ENCODE measurements around the gene KRTAP4-5. TPM values are rescaled to one million over a fixed set of nuclear protein-coding genes. Genes with fewer than 3 reads are reported as not detected.
"Not testable (repeated sequence)": the region's sequence is repeated elsewhere in the genome, so short reads cannot be mapped to it uniquely, and the experiment has no call there.

KRTAP4-5 gene
- total RNA-seq, 1 experiment from 2014 or later, result not detected

GRCh38 chr17:41121742-41122141 is 27.9 kb downstream of the KRTAP4-5 start:
- H3K4me3 ChIP-seq, result no peak overlapping the region
- intact Hi-C loops (cut with micrococcal nuclease; ENCODE audit: unreplicated experiment), result no loop called here
- no peak overlapping the region for H2AFZ ChIP-seq
- TF ChIP-seq EZH2 (IDR thresholded peaks at IDR 0.05; ENCODE audit: low read depth) (no peak), CTCF (conservative IDR thresholded peaks at IDR 0.05) (no peak)
- H3K27me3 ChIP-seq (ENCODE audit: insufficient read depth, low read depth), result no peaks in the 10 kb centered on the region
- CTCF ChIA-PET, result no interaction called here
- no peaks in the 10 kb centered on the region; the same call in 1 of the 2 replicates for H3K4me1 ChIP-seq (replicated peaks; ENCODE audit: insufficient read depth)
- H3K79me2 ChIP-seq (ENCODE audit: low read depth), result no peaks in the 10 kb centered on the region
- no TSS peak for BruUV-seq (replicated peaks)
- no peaks in the 10 kb centered on the region for H3K9me2 ChIP-seq (ENCODE audit: insufficient read depth)
- POLR2A ChIA-PET (ENCODE audit: unreplicated experiment), result no interaction called here
- no peak overlapping the region for H3K4me2 ChIP-seq
- no peaks in the 10 kb centered on the region for H3K36me3 ChIP-seq (ENCODE audit: low read depth)
- no peak overlapping the region for H3K27ac ChIP-seq
- 0 out of 2 replicates have a peak, but pooled peaks cover 3% of the 10 kb centered on the region for H3K9me3 ChIP-seq (ENCODE audit: insufficient read depth, low read depth)
- no peaks in the 10 kb centered on the region for H4K20me1 ChIP-seq (ENCODE audit: insufficient read depth)
- no peaks in the 10 kb centered on the region for H3F3A ChIP-seq (ENCODE audit: insufficient read depth, low read depth)
- no peak for DNase-seq

- POLR2A ChIA-PET (ENCODE audit: unreplicated experiment); intact Hi-C loops (cut with micrococcal nuclease; ENCODE audit: unreplicated experiment); H3K9me3 ChIP-seq (ENCODE audit: insufficient read depth, low read depth); H3K79me2 ChIP-seq (ENCODE audit: low read depth); DNase-seq; H3K27me3 ChIP-seq (ENCODE audit: insufficient read depth, low read depth); H3K4me1 ChIP-seq (replicated peaks; ENCODE audit: insufficient read depth); H3F3A ChIP-seq (ENCODE audit: insufficient read depth, low read depth); H3K4me3 ChIP-seq; H2AFZ ChIP-seq; H4K20me1 ChIP-seq (ENCODE audit: insufficient read depth); BruUV-seq (replicated peaks); CTCF ChIA-PET; H3K9me2 ChIP-seq (ENCODE audit: insufficient read depth); H3K36me3 ChIP-seq (ENCODE audit: low read depth); H3K4me2 ChIP-seq; H3K27ac ChIP-seq: not testable (repeated sequence)
These were observed 29.6 kb downstream of the KRTAP4-5 start for GRCh38 chr17:41119696-41120690.

- no peak overlapping the region for H2AFZ ChIP-seq
These were observed 30.9 kb downstream of the KRTAP4-5 start for GRCh38 chr17:41118721-41119120.

GRCh38 chr17:41117846-41118386 is 31.7 kb downstream of the KRTAP4-5 start, which contains the start of gene KRTAP4-11:
KRTAP4-11 (minus strand) TSS chr17:41118373; CDS start chr17:41118315, 58 bp downstream.
- POLR2A ChIA-PET (ENCODE audit: unreplicated experiment); H3K79me2 ChIP-seq (ENCODE audit: low read depth); DNase-seq; CTCF ChIA-PET; H3K4me3 ChIP-seq; H3K4me1 ChIP-seq (replicated peaks; ENCODE audit: insufficient read depth); H3K27ac ChIP-seq; H3K9me2 ChIP-seq (ENCODE audit: insufficient read depth); H3F3A ChIP-seq (ENCODE audit: insufficient read depth, low read depth); BruUV-seq (replicated peaks); intact Hi-C loops (cut with micrococcal nuclease; ENCODE audit: unreplicated experiment); H3K9me3 ChIP-seq (ENCODE audit: insufficient read depth, low read depth); H3K36me3 ChIP-seq (ENCODE audit: low read depth); H3K4me2 ChIP-seq; H2AFZ ChIP-seq; H4K20me1 ChIP-seq (ENCODE audit: insufficient read depth); H3K27me3 ChIP-seq (ENCODE audit: insufficient read depth, low read depth): not testable (repeated sequence)

More at GRCh38 chr17:41118721-41119120, 30.9 kb downstream of the KRTAP4-5 start:
- Histone ChIP-seq H3K4me2 (no peak overlapping the region), H3K79me2 (ENCODE audit: low read depth) (no peaks in the 10 kb centered on the region), H3F3A (ENCODE audit: insufficient read depth, low read depth) (no peaks in the 10 kb centered on the region), H3K27me3 (ENCODE audit: insufficient read depth, low read depth) (no peaks in the 10 kb centered on the region), H3K36me3 (ENCODE audit: low read depth) (no peaks in the 10 kb centered on the region), H3K4me3 (no peak overlapping the region), H3K9me3 (ENCODE audit: insufficient read depth, low read depth) (0 out of 2 replicates have a peak, but pooled peaks cover 3% of the 10 kb centered on the region), H3K27ac (no peak overlapping the region), H4K20me1 (ENCODE audit: insufficient read depth) (no peaks in the 10 kb centered on the region), H3K4me1 (replicated peaks; ENCODE audit: insufficient read depth) (no peaks in the 10 kb centered on the region; the same call in 1 of the 2 replicates), H3K9me2 (ENCODE audit: insufficient read depth) (no peaks in the 10 kb centered on the region)
- intact Hi-C loops (cut with micrococcal nuclease; ENCODE audit: unreplicated experiment), result no loop called here
- no TSS peak for BruUV-seq (replicated peaks)
- TF ChIP-seq EZH2 (IDR thresholded peaks at IDR 0.05; ENCODE audit: low read depth), result no peak
- TF ChIP-seq CTCF (conservative IDR thresholded peaks at IDR 0.05), result no peak
- POLR2A ChIA-PET (ENCODE audit: unreplicated experiment), result no interaction called here
- no peak for DNase-seq
- CTCF ChIA-PET, result no interaction called here

All from PC-9 (cell line).